ENCODE measurements around the gene HDAC4.

DNA sequence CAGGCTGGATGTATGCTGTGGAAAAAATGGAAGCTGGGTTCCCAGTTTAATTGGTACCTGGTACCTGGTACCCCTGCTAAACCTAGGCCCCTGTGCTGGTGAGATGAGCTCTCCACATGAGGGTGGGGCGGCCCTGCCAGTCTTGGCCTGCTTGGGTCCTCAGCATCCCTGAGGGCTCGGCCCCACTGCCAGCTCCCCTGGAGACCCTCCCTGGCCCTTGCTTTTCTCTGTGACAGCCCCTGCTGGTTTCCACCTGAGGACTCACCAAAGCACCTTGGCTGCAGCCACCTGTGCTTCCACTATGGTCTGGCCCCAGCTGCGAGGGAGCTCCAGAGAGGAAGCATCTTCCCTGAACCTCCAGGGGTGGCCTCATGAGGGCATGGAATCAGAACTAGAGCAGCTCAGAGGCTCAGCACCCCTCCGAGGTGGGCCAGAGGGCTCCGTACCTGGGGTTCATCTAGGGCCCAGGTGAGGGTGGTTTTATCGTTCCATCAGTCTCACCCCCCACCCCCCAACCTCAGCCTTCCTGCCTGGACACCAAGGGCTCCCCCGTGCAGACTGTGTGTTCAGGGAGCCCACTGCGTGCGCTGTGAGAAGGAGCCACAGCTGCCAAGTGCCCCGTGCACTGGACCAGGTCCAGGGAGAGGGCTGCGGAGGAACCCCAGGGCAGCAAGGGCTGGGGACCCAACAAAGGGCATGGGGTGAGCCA is 23.7 kb upstream of the HDAC4 start:
- TF ChIP-seq, protein P1, sequence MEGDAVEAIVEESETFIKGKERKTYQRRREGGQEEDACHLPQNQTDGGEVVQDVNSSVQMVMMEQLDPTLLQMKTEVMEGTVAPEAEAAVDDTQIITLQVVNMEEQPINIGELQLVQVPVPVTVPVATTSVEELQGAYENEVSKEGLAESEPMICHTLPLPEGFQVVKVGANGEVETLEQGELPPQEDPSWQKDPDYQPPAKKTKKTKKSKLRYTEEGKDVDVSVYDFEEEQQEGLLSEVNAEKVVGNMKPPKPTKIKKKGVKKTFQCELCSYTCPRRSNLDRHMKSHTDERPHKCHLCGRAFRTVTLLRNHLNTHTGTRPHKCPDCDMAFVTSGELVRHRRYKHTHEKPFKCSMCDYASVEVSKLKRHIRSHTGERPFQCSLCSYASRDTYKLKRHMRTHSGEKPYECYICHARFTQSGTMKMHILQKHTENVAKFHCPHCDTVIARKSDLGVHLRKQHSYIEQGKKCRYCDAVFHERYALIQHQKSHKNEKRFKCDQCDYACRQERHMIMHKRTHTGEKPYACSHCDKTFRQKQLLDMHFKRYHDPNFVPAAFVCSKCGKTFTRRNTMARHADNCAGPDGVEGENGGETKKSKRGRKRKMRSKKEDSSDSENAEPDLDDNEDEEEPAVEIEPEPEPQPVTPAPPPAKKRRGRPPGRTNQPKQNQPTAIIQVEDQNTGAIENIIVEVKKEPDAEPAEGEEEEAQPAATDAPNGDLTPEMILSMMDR (conservative IDR thresholded peaks at IDR 0.05; ENCODE audit: low read length), result no peak
- TF ChIP-seq EZH2phosphoT487 (IDR thresholded peaks at IDR 0.05; ENCODE audit: borderline replicate concordance), result no peak

Measured in Loucy (cell line).